Ishikawa (cell line): Measurements from ENCODE around the gene MN1.

Experiments
- CEBPB ChIP-seq: IDR thresholded peaks from 2 replicates; pipeline ENCODE4 v1.6.1; 2012
- CREB1 ChIP-seq: IDR thresholded peaks from 2 replicates; pipeline ENCODE4 v1.6.1; 2012; ENCODE audit warnings: low read depth
- EGR1 ChIP-seq: IDR thresholded peaks from 2 replicates; pipeline ENCODE4 v1.6.1; 2012
- EP300 ChIP-seq: IDR thresholded peaks from 2 replicates; pipeline ENCODE4 v1.6.1; 2012; ENCODE audit warnings: borderline replicate concordance
- FOXM1 ChIP-seq: IDR thresholded peaks from 2 replicates; pipeline ENCODE4 v1.6.1; 2012; ENCODE audit warnings: low read depth, borderline replicate concordance
- MAX ChIP-seq: IDR thresholded peaks from 2 replicates; pipeline ENCODE4 v1.6.1; 2012
- NFIC ChIP-seq: IDR thresholded peaks from 2 replicates; pipeline ENCODE4 v1.6.1; 2012
- RAD21 ChIP-seq: IDR thresholded peaks from 2 replicates; pipeline ENCODE4 v1.6.1; 2012; ENCODE audit warnings: low read depth
- REST ChIP-seq: IDR thresholded peaks from 2 replicates; pipeline ENCODE4 v1.6.1; 2012; ENCODE audit warnings: low read depth, mild to moderate bottlenecking
- TAF1 ChIP-seq: IDR thresholded peaks from 2 replicates; pipeline ENCODE4 v1.6.1; 2012; ENCODE audit warnings: low read depth, mild to moderate bottlenecking
- TEAD4 ChIP-seq: IDR thresholded peaks from 2 replicates; pipeline ENCODE4 v1.6.1; 2012
- USF1 ChIP-seq: IDR thresholded peaks from 2 replicates; pipeline ENCODE4 v1.6.1; 2012
- YY1 ChIP-seq: IDR thresholded peaks from 2 replicates; pipeline ENCODE4 v1.6.1; 2012; ENCODE audit warnings: low read depth
- ZBTB7A ChIP-seq: IDR thresholded peaks from 2 replicates; pipeline ENCODE4 v1.6.1; 2012; ENCODE audit warnings: low read depth

- TF ChIP-seq YY1 (no peak), EP300 (no peak), TAF1 (no peak), ZBTB7A (no peak), MAX (no peak), REST (no peak), CEBPB (no peak), RAD21 (no peak), CREB1 (no peak), TEAD4 (no peak), FOXM1 (no peak), USF1 (no peak), NFIC (no peak), EGR1 (no peak)
Observed at GRCh38 chr22:27745154-27745553, 56.4 kb downstream of the MN1 start.
